Calu3 (cell line): ENCODE results near the gene NQO1. TPM values are rescaled to one million over a fixed set of nuclear protein-coding genes. Genes with fewer than 3 reads are reported as not detected.
A peak's percentile ranks its signal among the peaks of the same experiment; 100 is the strongest.
"Not testable (repeated sequence)": the region's sequence is repeated elsewhere in the genome, so short reads cannot be mapped to it uniquely, and the experiment has no call there.

Experiments used
- BruUV-seq: library from RNA; stranded (reverse); fragments of 400-500 nt; replicated peaks from 2 replicates; lab custom pipeline; 2021; lab: Mats Ljungman, UMichigan
- CTCF ChIA-PET: fragments of 300-600 bp; sonication (Branson Sonifier 250); formaldehyde crosslinking; loops from one replicate; lab custom pipeline; 2022; ENCODE audit warnings: antibody characterized with exemption; lab: Charles Lee
- DNase-seq: peaks from one replicate; pipeline ENCODE4 v3.0.0; 2022
- H3K27ac Mint-ChIP-seq: one replicate; pipeline ENCODE4 v1.8.0; 2022; ENCODE audit warnings: mixed read lengths; ENCODE audit not compliant: unreplicated experiment
- H3K27me3 Mint-ChIP-seq: one replicate; pipeline ENCODE4 v1.8.0; 2022; ENCODE audit warnings: mixed read lengths; ENCODE audit not compliant: unreplicated experiment
- H3K36me3 Mint-ChIP-seq: one replicate; pipeline ENCODE4 v1.8.0; 2022; ENCODE audit warnings: mild to moderate bottlenecking, moderate library complexity, mixed read lengths; ENCODE audit not compliant: insufficient read depth, unreplicated experiment
- H3K4me1 Mint-ChIP-seq: one replicate; pipeline ENCODE4 v1.8.0; 2022; ENCODE audit warnings: mild to moderate bottlenecking, low read depth, mixed read lengths; ENCODE audit not compliant: unreplicated experiment
- H3K4me3 Mint-ChIP-seq: one replicate; pipeline ENCODE4 v1.8.0; 2022; ENCODE audit warnings: mild to moderate bottlenecking, low read depth, moderate library complexity, mixed read lengths; ENCODE audit not compliant: unreplicated experiment
- H3K9me3 Mint-ChIP-seq: one replicate; pipeline ENCODE4 v1.8.0; 2022; ENCODE audit warnings: low read depth, mixed read lengths; ENCODE audit not compliant: unreplicated experiment
- CTCF ChIP-seq: fragments of 200-600 bp; IDR thresholded peaks from one replicate; pipeline ENCODE4 v1.8.0; 2022; ENCODE audit warnings: antibody characterized with exemption; ENCODE audit not compliant: unreplicated experiment
- intact Hi-C: fragments of 100-400 bp; cut with micrococcal nuclease; formaldehyde crosslinking; loops from one replicate; pipeline ENCODE4 v1.10.0; 2022; ENCODE audit not compliant: unreplicated experiment
- total RNA-seq: library from RNA; stranded (reverse); gene quantifications from 2 replicates; pipeline ENCODE4 v1.2.3, GENCODE V29; 2022

NQO1 gene
- total RNA-seq, 1 experiment from 2014 or later: 365 TPM

- CTCF ChIA-PET: interaction anchor here (0.6 to 1.2 kb wide), 2 partner anchors 13 to 331 kb away, joined by 4 to 7 read pairs; partner anchors contain the start of gene NOB1
- no peak for TF ChIP-seq CTCF
- Mint-ChIP-seq H3K9me3 (no peaks in the 10 kb centered on the region), H3K27ac (peak overlapping the region; percentile 50), H3K4me1 (peaks cover 26% of the 10 kb centered on the region), H3K36me3 (peaks cover 68% of the 10 kb centered on the region), H3K27me3 (no peaks in the 10 kb centered on the region), H3K4me3 (no peak overlapping the region)
- no TSS peak for BruUV-seq
- no peak for DNase-seq
- intact Hi-C loops: no loop called here
Observed at GRCh38 chr16:69741519-69741918, 15.2 kb upstream of the NQO1 start.

GRCh38 chr16:69732101-69732500, 5.7 kb upstream of the NQO1 start:
- BruUV-seq: no TSS peak
- H3K4me3 Mint-ChIP-seq: no peak overlapping the region
- H3K4me1 Mint-ChIP-seq: peaks cover 25% of the 10 kb centered on the region
- DNase-seq: no peak
- TF ChIP-seq CTCF: no peak
- intact Hi-C loops: no loop called here
- peaks cover 43% of the 10 kb centered on the region for H3K36me3 Mint-ChIP-seq
- no peak overlapping the region for H3K27ac Mint-ChIP-seq
- H3K27me3 Mint-ChIP-seq: no peaks in the 10 kb centered on the region
- H3K9me3 Mint-ChIP-seq: no peaks in the 10 kb centered on the region
- CTCF ChIA-PET: no interaction called here

GRCh38 chr16:69731280-69731679, 4.9 kb upstream of the NQO1 start:
- peaks cover 47% of the 10 kb centered on the region for H3K36me3 Mint-ChIP-seq
- H3K27ac Mint-ChIP-seq, H3K9me3 Mint-ChIP-seq, H3K27me3 Mint-ChIP-seq, BruUV-seq, intact Hi-C loops, DNase-seq, H3K4me3 Mint-ChIP-seq: not testable (repeated sequence)
- H3K4me1 Mint-ChIP-seq: peaks cover 25% of the 10 kb centered on the region
- CTCF ChIA-PET: interaction anchor here (0.6 to 0.7 kb wide), 2 partner anchors 117 to 720 kb away, joined by 3 to 4 read pairs; no protein-coding TSS in a partner anchor

- CTCF ChIA-PET: interaction anchor here (1.5 to 1.8 kb wide), 2 partner anchors 26 to 34 kb away, joined by 3 to 5 read pairs; partner anchors contain the start of genes NOB1 and WWP2
- H3K36me3 Mint-ChIP-seq: peaks cover 64% of the 10 kb centered on the region
- DNase-seq, H3K9me3 Mint-ChIP-seq, BruUV-seq, H3K27me3 Mint-ChIP-seq, intact Hi-C loops: not testable (repeated sequence)
- peaks cover 25% of the 10 kb centered on the region for H3K4me1 Mint-ChIP-seq
- peak overlapping the region; percentile 81 for H3K4me3 Mint-ChIP-seq
- H3K27ac Mint-ChIP-seq: peak overlapping the region; percentile 99
Observed at GRCh38 chr16:69729030-69729429, 2.7 kb upstream of the NQO1 start.

GRCh38 chr16:69727916-69728270, 1.5 kb upstream of the NQO1 start:
- Mint-ChIP-seq H3K36me3 (peaks cover 75% of the 10 kb centered on the region), H3K4me1 (peaks cover 28% of the 10 kb centered on the region), H3K27me3 (no peaks in the 10 kb centered on the region), H3K9me3 (no peaks in the 10 kb centered on the region), H3K27ac (peak overlapping the region; percentile 99), H3K4me3 (peak overlapping the region; percentile 81)
- DNase-seq: peak; percentile 31
- CTCF ChIA-PET: interaction anchor here (1.4 to 1.8 kb wide), 3 partner anchors 25 to 35 kb away, joined by 3 to 5 read pairs (median 4); partner anchors contain the start of genes NOB1 and WWP2
- BruUV-seq: no TSS peak
- intact Hi-C loops: loop anchor here (2.0 kb wide), 1 partner anchor 17 kb away; no protein-coding TSS in a partner anchor
- no peak for TF ChIP-seq CTCF
